GM18505 (cell line): Measurements from ENCODE around the gene TP63.
"Not testable (repeated sequence)": the region's sequence is repeated elsewhere in the genome, so short reads cannot be mapped to it uniquely, and the experiment has no call there.

Experiments
- ATAC-seq: cut with Tn5 transposase; IDR thresholded peaks from one replicate; pipeline ENCODE4 v1.9.1; 2021; ENCODE audit not compliant: unreplicated experiment
- POLR2A ChIP-seq: IDR thresholded peaks from 4 replicates; pipeline ENCODE4 v1.6.1; 2011; ENCODE audit warnings: borderline replicate concordance; ENCODE audit not compliant: insufficient read depth, insufficient read length; ENCODE audit errors: extremely low read depth

The TP63 gene

DNA sequence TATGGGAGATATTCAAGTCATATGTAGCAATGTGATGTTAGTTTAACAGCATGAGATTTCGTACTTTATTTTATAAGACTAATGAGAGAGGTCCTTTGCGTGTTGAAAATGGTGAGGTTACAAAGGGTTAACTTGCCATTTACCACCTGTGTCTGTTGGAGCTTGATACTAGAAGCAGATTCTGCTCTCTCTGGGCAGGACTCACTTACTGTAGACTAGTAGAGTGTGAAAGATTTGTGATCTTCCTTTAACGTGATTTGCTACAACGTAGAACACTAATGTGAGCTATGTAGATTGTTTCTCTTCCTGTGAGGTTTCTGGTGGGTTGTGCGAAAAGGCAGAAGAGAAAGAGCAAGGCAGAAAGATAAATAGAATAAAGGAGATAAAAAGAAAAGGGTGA is 1.1 kb downstream of the TP63 start:
- peak; percentile 50 for TF ChIP-seq POLR2A
- no peak for ATAC-seq

DNA sequence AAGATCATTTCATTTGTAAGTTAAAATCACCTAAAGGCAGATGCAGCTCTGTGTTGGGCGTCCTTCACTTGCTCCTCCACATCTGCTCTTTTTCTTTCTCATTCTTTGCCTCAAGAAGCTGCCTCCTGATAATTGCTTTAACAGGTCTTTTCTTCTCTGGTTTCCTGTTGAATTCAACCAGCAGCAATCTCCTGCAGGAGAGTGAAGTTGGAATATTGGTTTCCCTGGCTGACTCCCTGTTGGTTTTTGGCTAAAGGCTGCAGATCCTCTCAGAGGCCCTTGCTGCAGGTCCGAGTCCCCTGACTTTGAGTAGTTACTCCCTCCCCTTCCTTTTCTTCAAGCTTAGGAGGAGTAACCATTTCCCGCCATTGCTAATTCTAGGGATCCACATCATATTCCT is 4.2 kb downstream of the TP63 start:
- TF ChIP-seq POLR2A: no peak
- no peak for ATAC-seq

GRCh38 chr3:189636048-189636447 is 4.9 kb downstream of the TP63 start:
- ATAC-seq: no peak
- no peak for TF ChIP-seq POLR2A

DNA sequence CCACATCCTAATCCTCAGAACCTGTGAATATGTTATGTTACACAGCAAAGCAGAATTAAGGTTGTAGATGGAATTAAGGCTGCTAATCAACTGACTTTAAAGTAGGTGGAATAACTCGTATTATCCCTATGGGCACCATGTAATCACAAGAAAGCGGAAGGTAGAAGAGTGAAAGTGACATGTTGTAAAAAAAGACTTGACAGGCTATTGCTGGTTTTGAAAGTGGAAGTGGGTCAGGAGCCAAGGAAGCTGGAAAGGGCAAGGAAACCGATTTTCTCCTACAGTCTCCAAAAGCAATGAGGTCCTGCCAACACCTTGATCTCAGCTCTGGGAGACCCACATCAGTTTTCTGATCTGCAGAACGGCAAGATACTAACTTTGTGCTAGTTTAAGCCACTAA is 6.6 kb downstream of the TP63 start:
- ATAC-seq: no peak
- no peak for TF ChIP-seq POLR2A

- no peak for ATAC-seq
- no peak for TF ChIP-seq POLR2A
These were observed 7.3 kb downstream of the TP63 start for GRCh38 chr3:189638276-189639031.

DNA sequence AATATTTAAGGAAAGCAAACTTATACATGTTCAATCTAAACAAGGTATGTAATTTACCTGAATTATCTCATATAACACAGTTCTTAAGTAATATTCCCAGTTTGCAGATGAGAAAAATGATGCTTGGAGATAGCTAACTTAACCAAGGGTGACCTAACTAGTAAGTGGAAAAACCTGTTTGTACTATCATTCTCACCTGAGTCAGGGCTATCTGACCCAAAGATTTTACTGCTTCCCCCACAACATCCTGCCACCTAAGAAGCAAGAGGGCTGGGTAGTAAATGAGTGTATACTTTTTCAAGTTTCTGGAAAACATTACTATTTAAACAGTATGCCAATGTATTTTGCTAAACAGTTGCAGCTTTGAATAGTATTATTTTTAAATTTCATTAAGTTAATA is 10.6 kb downstream of the TP63 start:
- ATAC-seq: no peak
- no peak for TF ChIP-seq POLR2A

DNA sequence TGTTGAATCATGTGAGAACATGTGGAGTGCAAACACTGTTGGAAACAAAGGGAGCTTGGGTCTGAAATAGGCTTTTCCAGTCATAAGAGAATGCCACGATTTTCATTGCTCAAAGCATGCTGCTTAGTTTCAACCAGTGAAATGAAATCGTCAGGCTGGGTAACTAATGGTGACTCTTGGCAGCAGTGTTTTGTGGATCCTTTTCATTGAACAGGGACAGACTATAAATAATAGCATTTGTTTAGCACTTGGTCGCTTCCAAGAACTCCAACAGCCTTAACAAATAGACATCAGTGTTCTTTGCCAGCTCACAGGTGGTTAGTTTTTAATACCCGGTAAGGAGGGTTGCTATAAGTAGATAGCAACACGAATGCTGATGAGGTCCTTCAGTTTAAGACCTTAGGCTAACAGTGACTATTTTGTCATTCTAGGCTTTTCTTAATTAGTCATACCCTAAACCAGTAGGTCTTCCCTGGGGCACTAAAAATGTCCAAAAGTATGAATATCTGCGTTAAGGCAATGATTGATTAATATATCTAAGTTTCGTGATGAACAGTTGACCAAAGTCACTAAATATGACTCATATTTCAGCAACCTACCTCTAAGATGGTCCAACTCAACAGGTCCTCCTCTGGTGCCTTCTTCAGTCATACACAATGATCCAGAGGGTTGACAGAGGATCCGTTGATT is 15.8 kb downstream of the TP63 start:
- no peak for ATAC-seq

DNA sequence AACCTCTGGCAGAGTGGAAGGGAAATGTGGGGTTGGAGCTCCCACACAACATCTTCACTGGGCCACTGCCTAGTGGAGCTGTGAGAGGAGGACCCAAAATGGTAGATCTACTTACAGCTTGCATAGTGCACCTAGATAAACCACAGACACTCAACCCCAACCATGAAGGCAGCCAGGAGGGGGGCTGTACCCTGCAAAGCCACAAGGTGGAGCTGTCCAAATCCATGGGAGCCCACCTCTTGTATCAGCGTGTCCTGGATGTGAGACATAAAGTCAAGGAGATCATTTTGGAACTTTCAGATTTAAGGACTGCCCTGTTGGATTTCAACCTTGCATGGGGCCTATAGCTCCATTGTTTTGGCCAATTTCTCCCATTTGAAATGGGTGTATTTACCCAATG is 20.9 kb downstream of the TP63 start:
- no peak for TF ChIP-seq POLR2A
- no peak for ATAC-seq

More for the DNA sequence above, 15.8 kb downstream of the TP63 start:
- TF ChIP-seq POLR2A: no peak

DNA sequence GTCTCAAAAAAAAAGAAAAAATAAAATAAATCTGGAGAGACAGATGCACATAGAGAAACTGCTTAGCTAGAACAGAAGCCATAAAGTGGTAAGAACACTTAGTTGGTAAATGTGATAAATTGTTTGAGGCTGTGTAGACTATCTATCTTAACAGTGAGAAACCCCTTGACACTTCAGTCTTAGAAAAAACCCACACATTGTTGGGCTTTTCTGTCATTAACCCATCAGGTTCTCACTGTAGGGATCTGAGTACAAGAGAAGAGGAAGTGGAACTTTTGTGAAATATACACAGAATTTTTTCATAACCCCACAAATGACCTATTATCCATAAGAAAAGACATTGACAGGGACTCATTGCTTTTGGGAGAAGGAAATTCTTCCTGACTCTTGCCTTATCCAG is 24.4 kb downstream of the TP63 start:
- peak; percentile 73 for ATAC-seq
- TF ChIP-seq POLR2A: no peak

DNA sequence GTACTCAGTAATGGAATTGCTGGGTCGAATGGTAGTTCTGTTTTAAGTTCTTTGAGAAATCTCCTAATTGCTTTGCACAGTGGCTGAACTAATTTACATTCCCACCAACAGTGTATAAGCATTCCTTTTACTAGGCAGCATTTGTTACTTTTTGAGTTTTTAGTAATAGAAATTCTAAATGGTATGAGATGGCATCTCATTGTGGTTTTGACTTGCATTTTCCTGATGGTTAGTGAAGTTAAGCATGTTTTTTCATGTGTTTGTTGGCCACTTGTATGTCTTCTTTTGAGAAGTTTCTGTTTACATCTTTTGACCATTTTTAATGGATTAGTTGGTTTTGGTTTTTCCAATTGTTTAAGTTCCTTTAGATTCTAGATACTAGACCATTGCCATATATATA is 28.4 kb downstream of the TP63 start:
- no peak for ATAC-seq

GRCh38 chr3:189664311-189664710 is 33.1 kb downstream of the TP63 start:
- ATAC-seq: no peak
- TF ChIP-seq POLR2A: no peak

More for the DNA sequence above, 28.4 kb downstream of the TP63 start:
- TF ChIP-seq POLR2A: no peak

GRCh38 chr3:189672346-189672745 is 41.2 kb downstream of the TP63 start:
- ATAC-seq: not testable (repeated sequence)

- no peak for TF ChIP-seq POLR2A
- peak; percentile 78 for ATAC-seq
These were observed 42.3 kb downstream of the TP63 start for GRCh38 chr3:189673535-189673934.

DNA sequence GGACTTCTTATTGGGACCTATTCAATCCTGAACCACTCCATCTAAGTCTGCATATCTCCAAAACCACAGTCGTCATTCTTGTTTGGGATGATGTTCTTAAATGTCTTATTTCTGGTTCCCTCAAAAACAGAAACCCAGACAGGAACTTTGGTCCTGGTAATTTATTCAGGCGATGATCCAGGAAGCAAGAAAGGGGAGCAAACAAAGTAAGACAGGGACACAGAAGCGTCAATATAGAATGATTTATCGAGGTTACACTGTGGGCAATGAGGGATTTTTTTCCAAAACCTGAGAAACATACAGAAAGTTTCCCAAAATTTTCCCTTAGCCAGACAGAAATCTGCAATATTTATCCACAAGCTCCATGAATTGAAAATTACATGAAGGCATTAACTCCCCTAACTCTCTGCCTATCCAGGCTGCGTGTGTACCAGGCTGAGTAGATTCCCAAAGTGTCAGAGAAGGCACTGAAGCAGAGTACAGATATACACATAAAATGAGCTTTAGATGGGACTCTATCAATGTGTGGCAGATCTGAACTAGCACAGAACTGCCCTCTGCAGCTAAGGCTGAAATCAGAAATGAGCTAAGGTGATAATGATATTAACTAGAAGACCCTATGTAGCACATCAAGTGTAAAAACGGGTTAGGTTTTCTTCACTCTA is 43.2 kb downstream of the TP63 start:
- no peak for TF ChIP-seq POLR2A
- no peak for ATAC-seq
